ENCODE measurements around the gene KCTD21.
A peak's percentile ranks its signal among the peaks of the same experiment; 100 is the strongest.

KCTD21 gene

DNA sequence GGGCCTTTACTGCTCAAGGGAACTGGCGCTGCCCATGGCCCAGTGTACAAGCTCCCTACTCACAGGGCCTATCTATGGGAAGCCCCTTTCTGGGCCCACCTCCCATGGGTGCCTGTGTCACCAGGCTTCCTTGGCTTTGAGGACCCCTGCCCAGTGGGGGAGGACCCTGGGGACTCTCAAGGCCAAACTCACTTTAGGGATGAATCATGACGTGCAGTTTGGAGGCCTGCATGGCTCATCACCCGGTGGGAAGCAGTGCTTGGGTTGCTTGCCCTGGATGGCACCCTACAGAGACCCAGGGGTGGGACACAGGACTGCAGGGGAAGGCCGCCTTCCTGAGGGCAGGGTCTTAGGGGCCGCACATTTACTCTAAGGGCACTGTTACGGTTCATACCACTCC is 16.5 kb downstream of the KCTD21 start:
- no peak for DNase-seq (ENCODE audit: low read depth)
- TF ChIP-seq, protein P1, sequence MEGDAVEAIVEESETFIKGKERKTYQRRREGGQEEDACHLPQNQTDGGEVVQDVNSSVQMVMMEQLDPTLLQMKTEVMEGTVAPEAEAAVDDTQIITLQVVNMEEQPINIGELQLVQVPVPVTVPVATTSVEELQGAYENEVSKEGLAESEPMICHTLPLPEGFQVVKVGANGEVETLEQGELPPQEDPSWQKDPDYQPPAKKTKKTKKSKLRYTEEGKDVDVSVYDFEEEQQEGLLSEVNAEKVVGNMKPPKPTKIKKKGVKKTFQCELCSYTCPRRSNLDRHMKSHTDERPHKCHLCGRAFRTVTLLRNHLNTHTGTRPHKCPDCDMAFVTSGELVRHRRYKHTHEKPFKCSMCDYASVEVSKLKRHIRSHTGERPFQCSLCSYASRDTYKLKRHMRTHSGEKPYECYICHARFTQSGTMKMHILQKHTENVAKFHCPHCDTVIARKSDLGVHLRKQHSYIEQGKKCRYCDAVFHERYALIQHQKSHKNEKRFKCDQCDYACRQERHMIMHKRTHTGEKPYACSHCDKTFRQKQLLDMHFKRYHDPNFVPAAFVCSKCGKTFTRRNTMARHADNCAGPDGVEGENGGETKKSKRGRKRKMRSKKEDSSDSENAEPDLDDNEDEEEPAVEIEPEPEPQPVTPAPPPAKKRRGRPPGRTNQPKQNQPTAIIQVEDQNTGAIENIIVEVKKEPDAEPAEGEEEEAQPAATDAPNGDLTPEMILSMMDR (IDR thresholded peaks at IDR 0.05; ENCODE audit: low read length, missing control alignments) = no peak
- H3K4me3 ChIP-seq (replicated peaks; ENCODE audit: low read depth, low read length) = no peak overlapping the region

GRCh38 chr11:78170874-78171549 is 17.4 kb downstream of the KCTD21 start:
- H3K4me3 ChIP-seq (replicated peaks; ENCODE audit: low read depth, low read length) = no peak overlapping the region
- TF ChIP-seq, protein P1 (IDR thresholded peaks at IDR 0.05; ENCODE audit: low read length, missing control alignments) = no peak
- no peak for DNase-seq (ENCODE audit: low read depth)

GRCh38 chr11:78170413-78170812 is 18.0 kb downstream of the KCTD21 start:
- TF ChIP-seq, protein P1 (IDR thresholded peaks at IDR 0.05; ENCODE audit: low read length, missing control alignments) = no peak
- H3K4me3 ChIP-seq (replicated peaks; ENCODE audit: low read depth, low read length) = no peak overlapping the region
- no peak for DNase-seq (ENCODE audit: low read depth)

DNA sequence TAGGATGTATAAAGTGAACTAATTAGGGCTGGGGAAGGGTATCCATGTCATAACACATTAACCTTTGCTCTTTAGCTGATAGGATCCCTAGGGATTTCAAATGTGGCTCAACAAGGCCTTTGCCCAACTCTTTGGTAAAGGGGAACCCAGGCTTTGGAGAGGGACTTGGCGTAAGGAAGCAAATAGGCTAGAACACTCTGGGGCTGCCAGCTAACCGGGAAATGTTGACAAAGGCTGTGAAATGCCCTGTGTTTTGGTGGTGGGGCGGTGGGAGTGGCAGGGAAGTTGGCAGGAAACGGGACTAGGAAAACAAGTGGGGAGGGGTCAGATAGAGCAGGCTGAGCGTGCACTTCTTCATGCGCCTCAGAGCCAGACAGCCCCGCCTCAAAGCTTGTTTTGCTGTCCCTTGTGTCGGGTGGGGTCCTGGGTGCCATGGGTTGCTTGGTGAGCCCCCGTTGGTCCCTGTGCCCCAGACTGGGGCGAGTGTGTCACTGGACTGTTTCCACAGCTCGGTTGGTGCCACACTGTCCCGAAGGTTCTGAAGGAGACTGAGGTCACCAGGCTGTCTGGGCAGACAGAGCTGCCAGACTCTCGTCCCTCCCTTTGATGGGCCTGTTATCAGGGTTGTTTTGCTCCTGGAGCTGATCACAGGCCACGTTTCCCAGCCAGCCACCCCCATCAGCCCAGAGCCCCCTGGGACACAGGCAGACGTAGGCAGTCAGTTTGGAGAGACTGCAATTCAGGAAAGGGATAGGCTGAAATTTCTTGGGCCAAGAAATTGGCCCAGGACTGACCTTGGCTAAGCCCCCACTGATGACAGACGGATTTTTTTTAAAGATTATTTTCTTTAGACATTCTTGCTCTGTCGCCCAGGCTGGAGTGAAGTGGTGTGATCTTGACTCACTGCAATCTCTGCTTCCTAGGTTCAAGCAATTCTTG is 19.6 kb downstream of the KCTD21 start:
- DNase-seq (ENCODE audit: low read depth) = peak; percentile 94
- TF ChIP-seq, protein P1 (IDR thresholded peaks at IDR 0.05; ENCODE audit: low read length, missing control alignments) = no peak
- H3K4me3 ChIP-seq (replicated peaks; ENCODE audit: low read depth, low read length) = no peak overlapping the region

DNA sequence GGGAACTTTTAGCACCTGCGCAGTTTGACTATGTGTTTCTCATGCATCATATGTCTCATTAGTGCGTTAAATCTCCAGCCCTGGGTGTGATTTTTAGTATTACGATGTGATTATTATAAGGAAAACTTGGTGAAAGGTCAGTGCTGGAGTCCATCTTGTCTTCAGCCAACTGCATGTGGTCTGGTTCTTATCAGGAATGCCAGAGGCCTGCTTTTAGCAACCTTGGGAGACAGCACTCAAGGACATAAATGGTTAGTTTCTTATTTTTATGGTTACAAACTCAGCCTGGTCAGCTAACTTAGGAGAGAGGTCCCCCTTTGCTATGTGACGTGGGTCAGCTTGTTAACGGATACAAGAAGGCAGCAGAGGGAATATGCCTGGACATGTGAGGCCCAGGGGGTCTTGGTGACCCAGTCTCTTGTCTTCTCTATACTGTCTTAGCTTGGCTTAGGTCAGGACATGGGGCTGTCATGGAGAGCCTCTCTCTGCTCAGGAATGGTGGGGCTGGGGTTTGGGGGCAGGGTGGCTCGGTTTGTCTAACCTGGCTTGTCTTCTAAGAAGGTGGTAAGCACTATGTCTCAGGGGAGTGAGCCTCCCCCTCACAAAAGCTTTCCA is 21.5 kb downstream of the KCTD21 start:
- TF ChIP-seq, protein P1 (IDR thresholded peaks at IDR 0.05; ENCODE audit: low read length, missing control alignments) = no peak
- no peak overlapping the region for H3K4me3 ChIP-seq (replicated peaks; ENCODE audit: low read depth, low read length)
- DNase-seq (ENCODE audit: low read depth) = no peak

GRCh38 chr11:78164471-78164870 is 24.0 kb downstream of the KCTD21 start:
- no peak overlapping the region for H3K4me3 ChIP-seq (replicated peaks; ENCODE audit: low read depth, low read length)
- TF ChIP-seq, protein P1 (IDR thresholded peaks at IDR 0.05; ENCODE audit: low read length, missing control alignments) = no peak
- DNase-seq (ENCODE audit: low read depth) = no peak
